Measurements from ENCODE around the gene TOMM70.

DNA sequence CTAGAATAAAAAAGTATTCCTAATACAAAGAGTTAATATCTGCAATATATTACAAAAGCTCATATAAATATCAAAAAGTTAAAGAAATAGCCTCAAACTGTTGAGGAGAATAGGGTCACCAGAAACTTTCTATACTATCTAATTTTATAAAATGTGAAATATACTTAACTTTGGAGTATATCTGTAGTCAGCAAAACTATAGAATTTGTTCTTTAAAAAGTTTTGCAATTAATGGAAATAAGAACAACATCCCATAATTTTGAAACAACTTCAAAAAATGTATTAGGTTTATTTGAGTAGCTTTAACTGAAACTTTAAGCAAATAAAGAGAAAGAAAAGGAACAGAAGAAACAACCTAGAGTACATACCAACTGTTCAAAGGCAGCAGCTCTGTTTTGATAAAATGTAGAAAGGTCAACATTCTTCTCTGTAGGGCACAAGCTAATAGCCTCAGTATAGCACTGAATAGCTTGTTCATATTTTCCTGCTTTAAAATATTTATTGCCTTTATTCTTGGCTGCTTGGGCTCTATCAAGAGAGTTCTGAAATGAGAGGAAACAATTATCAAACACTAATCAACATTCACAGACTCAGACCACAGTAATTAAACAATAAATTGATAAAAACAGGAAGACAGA is 14.3 kb downstream of the TOMM70 start:
- TF ChIP-seq, protein P1, sequence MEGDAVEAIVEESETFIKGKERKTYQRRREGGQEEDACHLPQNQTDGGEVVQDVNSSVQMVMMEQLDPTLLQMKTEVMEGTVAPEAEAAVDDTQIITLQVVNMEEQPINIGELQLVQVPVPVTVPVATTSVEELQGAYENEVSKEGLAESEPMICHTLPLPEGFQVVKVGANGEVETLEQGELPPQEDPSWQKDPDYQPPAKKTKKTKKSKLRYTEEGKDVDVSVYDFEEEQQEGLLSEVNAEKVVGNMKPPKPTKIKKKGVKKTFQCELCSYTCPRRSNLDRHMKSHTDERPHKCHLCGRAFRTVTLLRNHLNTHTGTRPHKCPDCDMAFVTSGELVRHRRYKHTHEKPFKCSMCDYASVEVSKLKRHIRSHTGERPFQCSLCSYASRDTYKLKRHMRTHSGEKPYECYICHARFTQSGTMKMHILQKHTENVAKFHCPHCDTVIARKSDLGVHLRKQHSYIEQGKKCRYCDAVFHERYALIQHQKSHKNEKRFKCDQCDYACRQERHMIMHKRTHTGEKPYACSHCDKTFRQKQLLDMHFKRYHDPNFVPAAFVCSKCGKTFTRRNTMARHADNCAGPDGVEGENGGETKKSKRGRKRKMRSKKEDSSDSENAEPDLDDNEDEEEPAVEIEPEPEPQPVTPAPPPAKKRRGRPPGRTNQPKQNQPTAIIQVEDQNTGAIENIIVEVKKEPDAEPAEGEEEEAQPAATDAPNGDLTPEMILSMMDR (conservative IDR thresholded peaks at IDR 0.05; ENCODE audit: low read length), result no peak
- TF ChIP-seq EZH2phosphoT487 (IDR thresholded peaks at IDR 0.05; ENCODE audit: borderline replicate concordance, low read depth, low read length), result no peak

Data from OCI-LY7 (cell line).